ENCODE measurements around the gene DCC. TPM values are rescaled to one million over a fixed set of nuclear protein-coding genes. Genes with fewer than 3 reads are reported as not detected.

The DCC gene
- polyA plus RNA-seq, 1 of the 3 experiments (the other 2 are of a cell fraction), result 0.20 TPM

- Histone ChIP-seq H4K20me1 (ENCODE audit: insufficient read depth) (no peaks in the 10 kb centered on the region), H3K36me3 (replicated peaks in 1 of 2; ENCODE audit: control insufficient read depth in 1 of 2, insufficient read depth in 2 of 2, low read length in 1 of 2) (no peaks in the 10 kb centered on the region), H3K9me3 (no peaks in the 10 kb centered on the region), H3K9me2 (no peaks in the 10 kb centered on the region), H3K4me1 (ENCODE audit: control insufficient read depth in 1 of 2, insufficient read depth in 2 of 2, low read depth in 1 of 2, low read length in 1 of 2) (peaks cover 0 to 5% of the 10 kb centered on the region in 2 experiments; a peak in 2 of 4 replicates), H3F3A (replicated peaks; ENCODE audit: insufficient read depth) (no peaks in the 10 kb centered on the region), H2AFZ (ENCODE audit: low read depth) (no peak overlapping the region), H3K4me3 (ENCODE audit: low read depth in 2 of 2, low read length in 1 of 2) (no peak overlapping the region), H3K27me3 (ENCODE audit: insufficient read depth) (no peaks in the 10 kb centered on the region), H3K9ac (no peak overlapping the region), H3K79me2 (ENCODE audit: insufficient read depth) (no peaks in the 10 kb centered on the region), H3K4me2 (no peak overlapping the region), H3K27ac (ENCODE audit: low read depth in 2 of 2, low read length in 1 of 2) (no peak overlapping the region)
- DNase-seq, result no peak
- ChIA-PET POLR2A (no interaction called here), CTCF (interaction anchor here (0.9 to 1.2 kb wide), 2 partner anchors 12 to 168 kb away, joined by 3 read pairs; no protein-coding TSS in a partner anchor)
- TF ChIP-seq JUND (IDR thresholded peaks at IDR 0.05), result no peak
- no peak for TF ChIP-seq NFIC (IDR thresholded peaks at IDR 0.05; ENCODE audit: borderline replicate concordance)
- no peak for TF ChIP-seq PBX3 (IDR thresholded peaks at IDR 0.05)
- TF ChIP-seq, protein P1, sequence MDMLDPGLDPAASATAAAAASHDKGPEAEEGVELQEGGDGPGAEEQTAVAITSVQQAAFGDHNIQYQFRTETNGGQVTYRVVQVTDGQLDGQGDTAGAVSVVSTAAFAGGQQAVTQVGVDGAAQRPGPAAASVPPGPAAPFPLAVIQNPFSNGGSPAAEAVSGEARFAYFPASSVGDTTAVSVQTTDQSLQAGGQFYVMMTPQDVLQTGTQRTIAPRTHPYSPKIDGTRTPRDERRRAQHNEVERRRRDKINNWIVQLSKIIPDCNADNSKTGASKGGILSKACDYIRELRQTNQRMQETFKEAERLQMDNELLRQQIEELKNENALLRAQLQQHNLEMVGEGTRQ (IDR thresholded peaks at IDR 0.05; ENCODE audit: borderline replicate concordance, low read depth, low read length), result no peak
- TF ChIP-seq TAF1 (IDR thresholded peaks at IDR 0.05; ENCODE audit: borderline replicate concordance, low read depth, low read length), result no peak
- TF ChIP-seq FOXJ3 (CRISPR knock-in tag; IDR thresholded peaks at IDR 0.05), result no peak
- no peak for TF ChIP-seq YY1 (IDR thresholded peaks at IDR 0.05; ENCODE audit: low read depth)
These were observed 1191.2 kb downstream of the DCC start for GRCh38 chr18:53531187-53531586.

- Histone ChIP-seq H3K9me2 (no peaks in the 10 kb centered on the region), H3K36me3 (replicated peaks in 1 of 2; ENCODE audit: control insufficient read depth in 1 of 2, insufficient read depth in 2 of 2, low read length in 1 of 2) (no peaks in the 10 kb centered on the region), H3K4me2 (no peak overlapping the region), H3F3A (replicated peaks; ENCODE audit: insufficient read depth) (no peaks in the 10 kb centered on the region), H3K27ac (ENCODE audit: low read depth in 2 of 2, low read length in 1 of 2) (no peak overlapping the region), H3K4me1 (ENCODE audit: control insufficient read depth in 1 of 2, insufficient read depth in 2 of 2, low read depth in 1 of 2, low read length in 1 of 2) (peaks cover 0 to 5% of the 10 kb centered on the region in 2 experiments; a peak in 2 of 4 replicates), H2AFZ (ENCODE audit: low read depth) (no peak overlapping the region), H3K9ac (no peak overlapping the region), H3K4me3 (ENCODE audit: low read depth in 2 of 2, low read length in 1 of 2) (no peak overlapping the region), H4K20me1 (ENCODE audit: insufficient read depth) (no peaks in the 10 kb centered on the region), H3K79me2 (ENCODE audit: insufficient read depth) (no peaks in the 10 kb centered on the region), H3K27me3 (ENCODE audit: insufficient read depth) (no peaks in the 10 kb centered on the region), H3K9me3 (no peaks in the 10 kb centered on the region)
- 12% methylated on average over 1 of the region's 1 CpG for WGBS (ENCODE audit: low lambda C conversion rate)
- ChIA-PET CTCF (interaction anchor here (1.2 kb wide), 1 partner anchor 13 kb away, joined by 3 read pairs; no protein-coding TSS in a partner anchor), POLR2A (no interaction called here)
- DNase-seq, result no peak
- no peak for TF ChIP-seq RXRA (IDR thresholded peaks at IDR 0.05; ENCODE audit: borderline replicate concordance, low read depth)
- TF ChIP-seq TCF12 (IDR thresholded peaks at IDR 0.05), result no peak
- no peak for TF ChIP-seq PBX3 (IDR thresholded peaks at IDR 0.05)
- no peak for TF ChIP-seq FOSL2 (IDR thresholded peaks at IDR 0.05; ENCODE audit: borderline replicate concordance, low read depth)
- no peak for TF ChIP-seq SMC3 (IDR thresholded peaks at IDR 0.05; ENCODE audit: low read depth, low read length)
- TF ChIP-seq NFIC (IDR thresholded peaks at IDR 0.05; ENCODE audit: borderline replicate concordance), result no peak
- TF ChIP-seq, protein P1 (IDR thresholded peaks at IDR 0.05; ENCODE audit: borderline replicate concordance, low read depth, low read length), result no peak
- no peak for TF ChIP-seq ZBTB33 (IDR thresholded peaks at IDR 0.05; ENCODE audit: borderline replicate concordance, low read depth)
- TF ChIP-seq TAF1 (IDR thresholded peaks at IDR 0.05; ENCODE audit: borderline replicate concordance, low read depth, low read length), result no peak
- no peak for TF ChIP-seq RFX5 (IDR thresholded peaks at IDR 0.05; ENCODE audit: low read length)
- TF ChIP-seq CHD2 (IDR thresholded peaks at IDR 0.05; ENCODE audit: low read length, partially characterized antibody), result no peak
- no peak for TF ChIP-seq MAX (IDR thresholded peaks at IDR 0.05; ENCODE audit: low read depth)
- no peak for TF ChIP-seq EP300 (IDR thresholded peaks at IDR 0.05; ENCODE audit: borderline replicate concordance in 1 of 2, low read depth in 1 of 2, low read length in 1 of 2)
- no peak for TF ChIP-seq CTCF (IDR thresholded peaks at IDR 0.05)
- TF ChIP-seq RAD21 (IDR thresholded peaks at IDR 0.05; ENCODE audit: low read length), result no peak
- TF ChIP-seq POLR2AphosphoS5 (IDR thresholded peaks at IDR 0.05; ENCODE audit: low read depth, low read length), result no peak
- no peak for TF ChIP-seq FOXJ3 (CRISPR knock-in tag; IDR thresholded peaks at IDR 0.05)
- TF ChIP-seq ELF1 (IDR thresholded peaks at IDR 0.05), result no peak
These were observed 1191.9 kb downstream of the DCC start for GRCh38 chr18:53531896-53532295.
